Uterus (tissue), 4 donors: ENCODE results near the gene COL28A1. TPM values are rescaled to one million over a fixed set of nuclear protein-coding genes. Genes with fewer than 3 reads are reported as not detected.
"Not testable (repeated sequence)": the region's sequence is repeated elsewhere in the genome, so short reads cannot be mapped to it uniquely, and the experiment has no call there.

Experiments used
- DNase-seq, 2 donors: peaks; one replicate each; pipeline ENCODE4 v3.0.0-alpha.2; 2019 to 2020
- H3K27ac ChIP-seq, 2 donors: fragments of 200-600 bp; sonication (generic); 1 replicate in 1 of 2; 2 replicates in 1 of 2; pipeline ENCODE4 v1.5.1; 2016 to 2018
- H3K27me3 ChIP-seq, 2 donors: fragments of 200-600 bp; sonication (generic); one replicate each; pipeline ENCODE4 v1.5.1; 2018 to 2019; ENCODE audit warnings: control low read depth in 1 of 2
- H3K36me3 ChIP-seq, 2 donors: fragments of 200-600 bp; sonication (generic); one replicate each; pipeline ENCODE4 v1.5.1; 2019; ENCODE audit warnings: control low read depth in 1 of 2
- H3K4me1 ChIP-seq, 2 donors: fragments of 200-600 bp; sonication (generic); one replicate each; pipeline ENCODE4 v1.5.1; 2018 to 2019; ENCODE audit warnings: control low read depth in 1 of 2
- H3K4me3 ChIP-seq, 2 donors: fragments of 200-600 bp; sonication (generic); 1 replicate in 1 of 2; 2 replicates in 1 of 2; pipeline ENCODE4 v1.5.1; 2018 to 2019; ENCODE audit warnings: mild to moderate bottlenecking in 1 of 2
- H3K9me3 ChIP-seq, 2 donors: fragments of 200-600 bp; sonication (generic); one replicate each; pipeline ENCODE4 v1.5.1; 2019; ENCODE audit warnings: control low read depth in 1 of 2
- CTCF ChIP-seq, 4 experiments: fragments of 200-600 bp in 2 of 4; fragments of 450-650 bp in 2 of 4; sonication (generic) in 2 of 4; IDR thresholded peaks; one replicate each; pipeline ENCODE4 v1.5.1; 2016 to 2019; ENCODE audit warnings: antibody characterized with exemption in 4 of 4, mild to moderate bottlenecking in 2 of 4, moderate library complexity in 1 of 4
- POLR2A ChIP-seq, 2 donors: fragments of 450-650 bp; IDR thresholded peaks; one replicate each; pipeline ENCODE4 v1.6.1; 2016; ENCODE audit warnings: antibody characterized with exemption in 2 of 2, mild to moderate bottlenecking in 1 of 2, moderate library complexity in 1 of 2
- intact Hi-C: fragments of 100-400 bp; cut with DNase I; formaldehyde crosslinking; loops from one replicate; pipeline ENCODE4 v1.15.1; 2023; ENCODE audit warnings: low total_unique reads
- total RNA-seq, 4 donors: library from RNA; depleted of rRNA in 3 of 4; stranded (reverse); fragments of >200 nt in 3 of 4; gene quantifications; one replicate each; pipeline versions ENCODE4 v1.1.0 to v1.2.4, GENCODE V29; 2014 to 2023
- donor health status: DM: yes; HTN: yes; CAD: no.

COL28A1 gene
- total RNA-seq, 4 donors from 2014 or later: 0.26 to 6.8 (median 1.7) TPM

- H3K9me3 ChIP-seq: no peaks in the 10 kb centered on the region
- H3K36me3 ChIP-seq: no peaks in the 10 kb centered on the region
- H3K4me1 ChIP-seq: no peaks in the 10 kb centered on the region
- TF ChIP-seq CTCF (IDR thresholded peaks at IDR 0.05): no peak
- no peak for TF ChIP-seq POLR2A (IDR thresholded peaks at IDR 0.05)
- no peak overlapping the region for H3K4me3 ChIP-seq
- intact Hi-C loops: no loop called here
- H3K27me3 ChIP-seq: no peaks in the 10 kb centered on the region
- H3K27ac ChIP-seq: no peak overlapping the region
- no peak for DNase-seq
Observed at GRCh38 chr7:7414791-7415603, 120.7 kb downstream of the COL28A1 start.

GRCh38 chr7:7408001-7408770 lies 127.5 kb downstream of the COL28A1 start:
- DNase-seq: no peak
- TF ChIP-seq POLR2A (IDR thresholded peaks at IDR 0.05) (no peak), CTCF (IDR thresholded peaks at IDR 0.05) (no peak)

GRCh38 chr7:7405461-7405860 lies 130.2 kb downstream of the COL28A1 start:
- Histone ChIP-seq H3K27ac (no peak overlapping the region), H3K9me3 (no peaks in the 10 kb centered on the region), H3K4me1 (no peaks in the 10 kb centered on the region), H3K27me3 (no peaks in the 10 kb centered on the region), H3K36me3 (no peaks in the 10 kb centered on the region), H3K4me3 (no peak overlapping the region)
- no peak for DNase-seq
- intact Hi-C loops: no loop called here
- TF ChIP-seq POLR2A (IDR thresholded peaks at IDR 0.05) (no peak), CTCF (IDR thresholded peaks at IDR 0.05) (no peak)

More at GRCh38 chr7:7408001-7408770, 127.5 kb downstream of the COL28A1 start:
- Histone ChIP-seq H3K4me1 (no peaks in the 10 kb centered on the region), H3K9me3 (no peaks in the 10 kb centered on the region), H3K4me3 (no peak overlapping the region), H3K27me3 (no peaks in the 10 kb centered on the region), H3K36me3 (no peaks in the 10 kb centered on the region), H3K27ac (no peak overlapping the region)
- intact Hi-C loops: no loop called here

- DNase-seq: no peak
- intact Hi-C loops: no loop called here
- H3K9me3 ChIP-seq: no peaks in the 10 kb centered on the region
- no peaks in the 10 kb centered on the region for H3K27me3 ChIP-seq
- H3K4me1 ChIP-seq: no peaks in the 10 kb centered on the region
- no peak overlapping the region for H3K27ac ChIP-seq
- TF ChIP-seq CTCF (IDR thresholded peaks at IDR 0.05): no peak
- TF ChIP-seq POLR2A (IDR thresholded peaks at IDR 0.05): no peak
- no peak overlapping the region for H3K4me3 ChIP-seq
- H3K36me3 ChIP-seq: no peaks in the 10 kb centered on the region
Observed at GRCh38 chr7:7399707-7400106, 136.0 kb downstream of the COL28A1 start.

- TF ChIP-seq CTCF (IDR thresholded peaks at IDR 0.05): no peak
- no peak overlapping the region for H3K4me3 ChIP-seq
Observed at GRCh38 chr7:7395785-7396184, 139.9 kb downstream of the COL28A1 start.

GRCh38 chr7:7388164-7388563 lies 147.5 kb downstream of the COL28A1 start:
- H3K36me3 ChIP-seq, H3K27me3 ChIP-seq, DNase-seq, H3K4me1 ChIP-seq, H3K4me3 ChIP-seq, H3K9me3 ChIP-seq, H3K27ac ChIP-seq, intact Hi-C loops: not testable (repeated sequence)

More at GRCh38 chr7:7395785-7396184, 139.9 kb downstream of the COL28A1 start:
- Histone ChIP-seq H3K27ac (no peak overlapping the region), H3K36me3 (no peaks in the 10 kb centered on the region), H3K4me1 (no peaks in the 10 kb centered on the region), H3K9me3 (no peaks in the 10 kb centered on the region), H3K27me3 (no peaks in the 10 kb centered on the region)
- DNase-seq: no peak
- intact Hi-C loops: no loop called here
